Neural crest cell (in vitro differentiated cells): Measurements from ENCODE around the gene PADI4. TPM values are rescaled to one million over a fixed set of nuclear protein-coding genes. Genes with fewer than 3 reads are reported as not detected.

Source experiments
- DNase-seq: peaks from one replicate; pipeline ENCODE4 v3.0.0; 2021; ENCODE audit warnings: low read depth, mixed read lengths, low spot score
- H3K27ac Mint-ChIP-seq: one replicate; pipeline ENCODE4 v1.8.0; 2021; ENCODE audit warnings: mild to moderate bottlenecking, mixed read lengths; ENCODE audit not compliant: unreplicated experiment
- H3K27me3 Mint-ChIP-seq: 2 replicates; pipeline ENCODE4 v1.8.0; 2021; ENCODE audit warnings: low read depth, mild to moderate bottlenecking, mixed read lengths
- H3K36me3 Mint-ChIP-seq: 2 replicates; pipeline ENCODE4 v1.8.0; 2021; ENCODE audit warnings: low read depth, mild to moderate bottlenecking, mixed read lengths
- H3K4me1 Mint-ChIP-seq: 2 replicates; pipeline ENCODE4 v1.8.0; 2021; ENCODE audit warnings: mixed read lengths
- H3K4me3 Mint-ChIP-seq: one replicate; pipeline ENCODE4 v1.8.0; 2021; ENCODE audit warnings: mild to moderate bottlenecking, mixed read lengths
- H3K9me3 Mint-ChIP-seq: 2 replicates; pipeline ENCODE4 v1.8.0; 2021; ENCODE audit warnings: mixed read lengths
- total RNA-seq: library from RNA; stranded (reverse); gene quantifications from 2 replicates; pipeline ENCODE4 v1.2.1, GENCODE V29; 2021
- TF ChIP-seq, protein P1 (sequence below): fragments of 200-600 bp; sonication (generic); conservative IDR thresholded peaks from 2 replicates; pipeline ENCODE4 v1.5.0; 2021; ENCODE audit warnings: antibody characterized with exemption, mild to moderate bottlenecking

The PADI4 gene
- total RNA-seq, 1 donor from 2014 or later = not detected

DNA sequence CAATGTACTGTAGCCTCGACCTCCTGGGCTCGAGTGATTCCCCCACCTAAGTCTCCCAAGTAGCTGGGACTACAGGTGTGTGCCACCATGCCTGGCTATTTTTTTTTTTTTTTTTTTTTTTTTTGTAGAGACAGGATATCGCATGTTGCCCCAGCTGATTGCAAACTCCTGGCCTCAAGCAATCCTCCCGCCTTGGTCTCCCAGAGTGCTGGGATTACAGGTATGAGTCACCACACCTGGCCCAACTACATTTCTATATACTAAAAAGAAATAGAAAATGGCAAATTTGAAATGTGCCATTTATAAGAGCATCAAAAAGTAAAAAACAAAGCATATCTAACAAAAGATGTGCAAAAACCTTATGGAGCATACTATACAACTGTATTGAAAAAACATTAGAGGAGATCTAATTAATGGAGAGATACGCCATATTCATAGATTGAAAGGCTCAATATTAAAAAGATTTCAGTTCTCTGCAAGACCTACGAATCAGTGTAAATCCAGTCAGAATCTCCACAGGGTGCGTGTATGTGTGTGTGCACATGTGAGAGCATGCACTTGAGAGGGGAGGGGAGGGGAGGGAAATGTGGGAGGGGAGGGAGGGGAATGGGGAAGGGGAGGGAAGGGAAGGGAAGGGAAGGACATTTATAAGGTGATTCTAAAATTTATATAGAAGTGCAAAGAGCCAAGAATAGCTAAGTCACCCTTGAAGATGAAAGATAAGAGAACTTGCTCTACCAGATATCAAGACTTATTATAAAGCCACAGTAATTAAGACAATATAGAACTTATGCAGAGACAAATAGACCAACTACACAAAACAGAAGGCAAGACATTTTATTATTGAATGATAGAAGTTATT is 15.5 kb upstream of the PADI4 start:
- Mint-ChIP-seq H3K27me3 (peaks cover 15% of the 10 kb centered on the region), H3K4me1 (no peaks in the 10 kb centered on the region), H3K4me3 (no peak overlapping the region), H3K27ac (no peak overlapping the region), H3K36me3 (no peaks in the 10 kb centered on the region), H3K9me3 (no peaks in the 10 kb centered on the region)
- no peak for DNase-seq
- TF ChIP-seq, protein P1, sequence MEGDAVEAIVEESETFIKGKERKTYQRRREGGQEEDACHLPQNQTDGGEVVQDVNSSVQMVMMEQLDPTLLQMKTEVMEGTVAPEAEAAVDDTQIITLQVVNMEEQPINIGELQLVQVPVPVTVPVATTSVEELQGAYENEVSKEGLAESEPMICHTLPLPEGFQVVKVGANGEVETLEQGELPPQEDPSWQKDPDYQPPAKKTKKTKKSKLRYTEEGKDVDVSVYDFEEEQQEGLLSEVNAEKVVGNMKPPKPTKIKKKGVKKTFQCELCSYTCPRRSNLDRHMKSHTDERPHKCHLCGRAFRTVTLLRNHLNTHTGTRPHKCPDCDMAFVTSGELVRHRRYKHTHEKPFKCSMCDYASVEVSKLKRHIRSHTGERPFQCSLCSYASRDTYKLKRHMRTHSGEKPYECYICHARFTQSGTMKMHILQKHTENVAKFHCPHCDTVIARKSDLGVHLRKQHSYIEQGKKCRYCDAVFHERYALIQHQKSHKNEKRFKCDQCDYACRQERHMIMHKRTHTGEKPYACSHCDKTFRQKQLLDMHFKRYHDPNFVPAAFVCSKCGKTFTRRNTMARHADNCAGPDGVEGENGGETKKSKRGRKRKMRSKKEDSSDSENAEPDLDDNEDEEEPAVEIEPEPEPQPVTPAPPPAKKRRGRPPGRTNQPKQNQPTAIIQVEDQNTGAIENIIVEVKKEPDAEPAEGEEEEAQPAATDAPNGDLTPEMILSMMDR = no peak

DNA sequence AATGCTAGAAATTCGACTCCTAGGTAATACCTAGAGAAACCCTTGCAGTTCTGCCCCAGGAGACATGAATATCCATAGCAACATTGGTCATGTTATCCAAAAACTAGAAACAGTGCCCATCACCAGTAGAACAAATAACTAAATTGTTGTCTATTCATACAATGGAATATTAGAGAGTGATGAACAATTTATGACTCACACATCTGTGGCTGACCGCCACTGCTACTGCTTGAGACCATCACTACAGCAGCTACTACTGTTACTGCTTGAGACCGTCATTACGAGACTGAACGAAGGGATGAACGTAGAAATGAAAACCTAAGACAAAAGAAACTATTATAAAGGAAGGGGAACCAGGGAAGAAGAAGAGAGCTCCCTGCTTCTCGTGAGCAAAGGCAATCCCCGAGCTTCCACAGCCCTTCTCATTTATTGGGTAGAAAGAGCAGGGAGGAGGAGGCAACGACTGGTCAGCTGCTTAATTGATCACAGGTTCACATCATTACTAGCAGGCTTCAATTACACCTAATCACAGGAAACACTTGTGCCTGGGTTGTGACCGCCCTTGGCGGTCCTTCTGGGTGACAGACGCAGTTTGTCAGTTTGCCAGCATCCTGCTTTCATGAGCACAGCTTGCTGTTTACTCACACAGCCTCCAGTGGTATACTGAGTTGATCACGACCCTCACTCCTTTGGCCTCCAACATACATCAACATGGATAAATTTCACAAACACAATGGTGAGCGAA is 14.1 kb upstream of the PADI4 start:
- no peak overlapping the region for H3K27ac Mint-ChIP-seq
- DNase-seq = no peak
- H3K36me3 Mint-ChIP-seq = no peaks in the 10 kb centered on the region
- no peak overlapping the region for H3K4me3 Mint-ChIP-seq
- H3K4me1 Mint-ChIP-seq = no peaks in the 10 kb centered on the region
- no peaks in the 10 kb centered on the region for H3K9me3 Mint-ChIP-seq
- H3K27me3 Mint-ChIP-seq = peaks cover 18% of the 10 kb centered on the region
- TF ChIP-seq, protein P1 = no peak

GRCh38 chr1:17295292-17295691 is 12.7 kb upstream of the PADI4 start:
- Mint-ChIP-seq H3K4me3 (no peak overlapping the region), H3K27me3 (peaks cover 23% of the 10 kb centered on the region), H3K4me1 (no peaks in the 10 kb centered on the region), H3K36me3 (no peaks in the 10 kb centered on the region), H3K9me3 (no peaks in the 10 kb centered on the region), H3K27ac (no peak overlapping the region)
- TF ChIP-seq, protein P1 = no peak
- DNase-seq = no peak

DNA sequence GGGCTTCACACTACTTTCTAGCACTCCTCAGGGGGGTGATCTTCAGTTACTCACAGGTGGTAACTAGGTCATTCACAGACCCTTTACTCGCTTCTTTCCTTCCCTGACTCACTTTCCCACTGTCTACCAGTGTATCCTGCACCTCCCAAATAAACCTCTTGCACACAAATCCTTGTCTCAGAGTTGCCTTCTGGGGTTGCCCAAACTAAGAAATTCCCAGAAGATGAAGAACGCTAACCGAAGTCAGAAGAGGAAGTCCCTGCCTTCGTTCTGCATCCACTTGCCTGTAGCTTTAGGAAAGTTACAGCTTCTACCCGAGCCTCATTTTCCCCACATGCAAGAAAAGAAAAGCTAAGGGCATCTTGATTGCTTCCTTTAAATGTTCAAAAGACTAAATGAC is 11.9 kb upstream of the PADI4 start:
- TF ChIP-seq, protein P1 = no peak
- H3K9me3 Mint-ChIP-seq = no peaks in the 10 kb centered on the region
- H3K27me3 Mint-ChIP-seq = peaks cover 19% of the 10 kb centered on the region
- no peaks in the 10 kb centered on the region for H3K4me1 Mint-ChIP-seq
- no peak overlapping the region for H3K4me3 Mint-ChIP-seq
- no peak overlapping the region for H3K27ac Mint-ChIP-seq
- DNase-seq = no peak
- no peaks in the 10 kb centered on the region for H3K36me3 Mint-ChIP-seq

GRCh38 chr1:17297991-17298390 is 10.0 kb upstream of the PADI4 start:
- H3K27me3 Mint-ChIP-seq = peaks cover 19% of the 10 kb centered on the region
- no peak overlapping the region for H3K27ac Mint-ChIP-seq
- H3K9me3 Mint-ChIP-seq = peaks cover 8% of the 10 kb centered on the region
- H3K4me3 Mint-ChIP-seq = no peak overlapping the region
- H3K4me1 Mint-ChIP-seq = no peaks in the 10 kb centered on the region
- H3K36me3 Mint-ChIP-seq = peaks cover 5% of the 10 kb centered on the region
- no peak for DNase-seq
- TF ChIP-seq, protein P1 = no peak
